ENCODE measurements around the gene RASA3. TPM values are rescaled to one million over a fixed set of nuclear protein-coding genes. Genes with fewer than 3 reads are reported as not detected.
A peak's percentile ranks its signal among the peaks of the same experiment; 100 is the strongest.

Gene RASA3
- total RNA-seq, 3 donors from 2014 or later = 7.9 to 19.0 (median 8.4) TPM

GRCh38 chr13:113938716-113939115 is 193.7 kb downstream of the RASA3 start:
- Histone ChIP-seq H3K9me3 (no peaks in the 10 kb centered on the region), H3K4me1 (ENCODE audit: low read depth) (peaks cover 8% of the 10 kb centered on the region), H3K4me3 (no peak overlapping the region), H3K36me3 (ENCODE audit: low read depth) (no peaks in the 10 kb centered on the region)
- intact Hi-C loops (cut with DNase I, micrococcal nuclease) = loop anchor here in 1 of 2 donors (10.0 kb wide), 1 partner anchor 124 kb away; no protein-coding TSS in a partner anchor
- TF ChIP-seq, protein P1, sequence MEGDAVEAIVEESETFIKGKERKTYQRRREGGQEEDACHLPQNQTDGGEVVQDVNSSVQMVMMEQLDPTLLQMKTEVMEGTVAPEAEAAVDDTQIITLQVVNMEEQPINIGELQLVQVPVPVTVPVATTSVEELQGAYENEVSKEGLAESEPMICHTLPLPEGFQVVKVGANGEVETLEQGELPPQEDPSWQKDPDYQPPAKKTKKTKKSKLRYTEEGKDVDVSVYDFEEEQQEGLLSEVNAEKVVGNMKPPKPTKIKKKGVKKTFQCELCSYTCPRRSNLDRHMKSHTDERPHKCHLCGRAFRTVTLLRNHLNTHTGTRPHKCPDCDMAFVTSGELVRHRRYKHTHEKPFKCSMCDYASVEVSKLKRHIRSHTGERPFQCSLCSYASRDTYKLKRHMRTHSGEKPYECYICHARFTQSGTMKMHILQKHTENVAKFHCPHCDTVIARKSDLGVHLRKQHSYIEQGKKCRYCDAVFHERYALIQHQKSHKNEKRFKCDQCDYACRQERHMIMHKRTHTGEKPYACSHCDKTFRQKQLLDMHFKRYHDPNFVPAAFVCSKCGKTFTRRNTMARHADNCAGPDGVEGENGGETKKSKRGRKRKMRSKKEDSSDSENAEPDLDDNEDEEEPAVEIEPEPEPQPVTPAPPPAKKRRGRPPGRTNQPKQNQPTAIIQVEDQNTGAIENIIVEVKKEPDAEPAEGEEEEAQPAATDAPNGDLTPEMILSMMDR (IDR thresholded peaks at IDR 0.05) = no peak
- ATAC-seq (peak; percentile 48), DNase-seq (no peak)

DNA sequence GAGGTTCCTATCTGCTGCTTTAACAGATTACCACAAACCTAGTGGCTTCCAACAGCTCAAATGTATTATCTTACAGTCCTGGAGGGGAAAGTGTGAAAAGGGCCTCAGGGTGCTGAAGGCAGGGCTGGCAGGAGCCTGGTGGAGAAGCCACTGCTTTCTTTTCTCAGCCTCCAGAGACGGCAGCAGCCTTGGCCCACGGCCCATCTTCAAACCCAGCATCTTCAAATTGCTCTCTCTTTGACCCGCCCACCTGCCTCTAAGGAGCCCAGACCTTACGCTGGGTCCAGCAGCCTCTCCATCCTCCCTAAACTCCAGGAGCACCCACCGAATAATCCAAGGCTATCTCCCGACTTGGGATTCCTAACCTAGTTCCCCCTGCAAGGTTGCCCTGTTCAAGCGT is 194.2 kb downstream of the RASA3 start:
- ATAC-seq (no peak), DNase-seq (no peak)
- TF ChIP-seq, protein P1 (IDR thresholded peaks at IDR 0.05) = no peak
- no peaks in the 10 kb centered on the region for H3K36me3 ChIP-seq (ENCODE audit: low read depth)
- no peaks in the 10 kb centered on the region for H3K9me3 ChIP-seq
- H3K4me1 ChIP-seq (ENCODE audit: low read depth) = peaks cover 8% of the 10 kb centered on the region
- intact Hi-C loops (cut with DNase I, micrococcal nuclease) = loop anchor here in 1 of 2 donors (10.0 kb wide), 1 partner anchor 123 kb away; no protein-coding TSS in a partner anchor
- H3K4me3 ChIP-seq = no peak overlapping the region

DNA sequence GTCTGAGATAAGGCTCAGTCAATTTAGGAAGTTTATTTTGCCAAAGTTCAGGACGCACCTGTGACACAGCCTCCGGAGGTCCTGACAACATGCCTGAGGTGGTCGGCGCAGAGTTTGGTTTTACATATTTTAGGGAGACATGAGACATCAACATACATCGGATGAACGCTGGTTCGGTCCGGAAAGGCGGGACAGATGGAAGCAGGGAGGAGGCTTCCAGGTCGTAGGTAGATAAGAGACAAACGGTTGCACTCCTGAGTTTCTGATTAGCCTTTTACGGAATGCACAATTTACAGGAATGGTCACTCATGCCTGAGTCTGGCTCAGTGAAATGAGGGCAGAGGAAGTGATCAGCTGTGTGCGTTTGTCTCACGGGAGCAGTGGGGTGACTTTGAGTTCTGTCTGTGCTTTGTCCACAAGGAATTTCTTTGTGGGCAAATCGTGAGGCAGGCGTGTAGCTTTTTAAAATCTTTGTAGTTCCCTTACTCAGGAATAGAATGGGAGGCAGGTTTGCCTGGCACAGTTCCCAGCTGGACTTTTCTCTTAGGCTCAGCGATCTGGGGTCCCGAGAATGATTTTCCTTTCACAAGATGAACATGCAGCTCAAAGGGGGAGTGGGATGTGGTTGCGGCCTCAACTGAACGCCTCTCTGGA is 194.8 kb downstream of the RASA3 start:
- Histone ChIP-seq H3K36me3 (ENCODE audit: low read depth) (no peaks in the 10 kb centered on the region), H3K4me3 (no peak overlapping the region), H3K9me3 (no peaks in the 10 kb centered on the region), H3K4me1 (ENCODE audit: low read depth) (peaks cover 8% of the 10 kb centered on the region)
- TF ChIP-seq, protein P1 (IDR thresholded peaks at IDR 0.05) = no peak
- intact Hi-C loops (cut with DNase I, micrococcal nuclease) = loop anchor here in 1 of 2 donors (10.0 kb wide), 1 partner anchor 123 kb away; no protein-coding TSS in a partner anchor
- DNase-seq (peak in 1 of 3 donors; percentile 21), ATAC-seq (peak; percentile 35)

GRCh38 chr13:113937073-113937472 is 195.3 kb downstream of the RASA3 start:
- Histone ChIP-seq H3K4me1 (ENCODE audit: low read depth) (peaks cover 8% of the 10 kb centered on the region), H3K36me3 (ENCODE audit: low read depth) (no peaks in the 10 kb centered on the region), H3K4me3 (no peak overlapping the region), H3K9me3 (no peaks in the 10 kb centered on the region)
- DNase-seq (peak in 2 of 3 donors; percentile 26 to 48), ATAC-seq (peak; percentile 17)
- TF ChIP-seq, protein P1 (IDR thresholded peaks at IDR 0.05) = no peak
- intact Hi-C loops (cut with DNase I, micrococcal nuclease) = loop anchor here in 1 of 2 donors (10.0 kb wide), 1 partner anchor 122 kb away; no protein-coding TSS in a partner anchor

DNA sequence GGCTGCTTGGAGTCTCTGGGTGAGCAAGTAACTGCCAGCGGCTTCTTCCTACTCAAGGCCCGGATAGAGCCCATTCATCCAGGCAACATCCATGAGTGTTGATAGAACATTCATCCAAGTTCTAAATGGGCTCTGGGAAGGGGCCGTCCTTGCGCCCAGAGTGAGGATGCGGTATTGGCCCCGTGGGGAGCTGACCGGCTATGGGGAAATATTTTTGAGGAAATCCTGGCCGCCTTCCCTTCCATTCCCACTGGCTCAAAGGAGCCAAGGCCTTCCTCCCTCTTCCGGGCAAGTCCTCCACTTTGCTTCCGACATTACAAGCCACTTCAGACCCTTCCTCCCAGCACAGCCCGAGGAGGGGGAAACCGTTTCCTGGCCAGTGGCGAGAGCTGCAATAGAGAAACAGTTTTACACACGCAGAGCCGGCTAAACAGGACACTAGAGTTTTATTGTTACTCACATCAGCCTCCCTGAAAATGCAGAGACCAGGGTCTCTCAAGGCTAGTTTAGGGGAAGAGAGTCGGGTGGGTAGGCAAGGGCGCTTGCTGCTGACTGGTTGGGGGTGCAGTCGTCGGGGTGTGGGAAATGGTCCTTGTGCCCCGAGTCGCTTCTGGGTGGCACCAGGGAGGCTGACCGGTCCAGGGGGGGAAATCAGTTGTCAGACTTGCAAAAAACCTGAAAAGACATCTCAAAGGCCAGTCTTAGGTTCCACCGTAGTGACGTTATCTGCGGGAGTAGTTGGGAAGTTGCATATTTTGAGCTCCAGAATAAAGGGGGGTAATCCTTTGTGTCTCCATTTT is 196.1 kb downstream of the RASA3 start:
- no peak overlapping the region for H3K4me3 ChIP-seq
- no peaks in the 10 kb centered on the region for H3K36me3 ChIP-seq (ENCODE audit: low read depth)
- H3K4me1 ChIP-seq (ENCODE audit: low read depth) = peaks cover 8% of the 10 kb centered on the region
- intact Hi-C loops (cut with DNase I, micrococcal nuclease) = loop anchor here in 1 of 2 donors (10.0 kb wide), 1 partner anchor 122 kb away; no protein-coding TSS in a partner anchor
- TF ChIP-seq, protein P1 (IDR thresholded peaks at IDR 0.05) = no peak
- DNase-seq (peak in 1 of 3 donors; percentile 17), ATAC-seq (no peak)
- H3K9me3 ChIP-seq = no peaks in the 10 kb centered on the region

All from mucosa of descending colon (tissue), 3 donors.